ENCODE measurements around the gene LRRC23.

Gene LRRC23

GRCh38 chr12:6904280-6905276 is at the start of gene LRRC23:
Gene LRRC23, plus strand, starts transcription at chr12:6904822. Its CDS starts 812 bp downstream, at chr12:6905634.
- CTCF ChIA-PET = interaction anchor here (1.1 to 1.5 kb wide), 3 partner anchors 13 to 35 kb away, joined by 3 to 8 read pairs (median 6); no protein-coding TSS in a partner anchor
- peak; percentile 89 for DNase-seq (ENCODE audit: extremely low spot score)

GRCh38 chr12:6855322-6855721 is 49.3 kb upstream of the LRRC23 start:
- ChIA-PET CTCF (interaction anchor here (0.6 to 0.9 kb wide), 2 partner anchors 14 to 17 kb away, joined by 3 to 4 read pairs; partner anchors contain the start of gene SPSB2), POLR2A (interaction anchor here (5.5 kb wide), 1 partner anchor 13 kb away, joined by 214 read pairs; the partner anchor contains the start of genes SPSB2 and TPI1)
- TF ChIP-seq L3MBTL2 (conservative IDR thresholded peaks at IDR 0.05) = no peak
- TF ChIP-seq FOXM1 (IDR thresholded peaks at IDR 0.05; ENCODE audit: borderline replicate concordance) = no peak
- TF ChIP-seq PKNOX1 (IDR thresholded peaks at IDR 0.05) = no peak
- TF ChIP-seq NFRKB (IDR thresholded peaks at IDR 0.05) = no peak
- TF ChIP-seq CTBP1 (IDR thresholded peaks at IDR 0.05; ENCODE audit: borderline replicate concordance) = no peak
- TF ChIP-seq FOXA1 (IDR thresholded peaks at IDR 0.05) = no peak
- TF ChIP-seq ARNT (IDR thresholded peaks at IDR 0.05) = no peak
- DNase-seq (ENCODE audit: extremely low spot score) = no peak

More at GRCh38 chr12:6904280-6905276, at the start of gene LRRC23:
- POLR2A ChIA-PET = interaction anchor here (0.9 to 4.6 kb wide), 11 partner anchors 10 to 181 kb away, joined by 3 to 34 read pairs (median 5); partner anchors contain the start of genes C12orf57, CDCA3, COPS7A and ENO2
- TF ChIP-seq LEF1 (IDR thresholded peaks at IDR 0.05; ENCODE audit: borderline replicate concordance) = no peak

GRCh38 chr12:6858799-6859198 is 45.8 kb upstream of the LRRC23 start:
- POLR2A ChIA-PET = no interaction called here
- DNase-seq (ENCODE audit: extremely low spot score) = no peak
- TF ChIP-seq PKNOX1 (IDR thresholded peaks at IDR 0.05) (no peak), FOXK2 (IDR thresholded peaks at IDR 0.05) (no peak), ZNF384 (IDR thresholded peaks at IDR 0.05) (no peak), LEF1 (IDR thresholded peaks at IDR 0.05; ENCODE audit: borderline replicate concordance) (no peak), L3MBTL2 (conservative IDR thresholded peaks at IDR 0.05) (no peak), FOXM1 (IDR thresholded peaks at IDR 0.05; ENCODE audit: borderline replicate concordance) (no peak), ARNT (IDR thresholded peaks at IDR 0.05) (no peak), BHLHE40 (IDR thresholded peaks at IDR 0.05; ENCODE audit: borderline replicate concordance) (no peak), CTBP1 (IDR thresholded peaks at IDR 0.05; ENCODE audit: borderline replicate concordance) (no peak), SP1 (IDR thresholded peaks at IDR 0.05) (no peak), ELF4 (IDR thresholded peaks at IDR 0.05) (no peak), FOXA1 (IDR thresholded peaks at IDR 0.05) (no peak), SUZ12 (IDR thresholded peaks at IDR 0.05) (no peak), NFRKB (IDR thresholded peaks at IDR 0.05) (no peak), TARDBP (IDR thresholded peaks at IDR 0.05) (no peak), HDGF (IDR thresholded peaks at IDR 0.05; ENCODE audit: borderline replicate concordance) (no peak)
- CTCF ChIA-PET = no interaction called here

GRCh38 chr12:6860116-6860515 is 44.5 kb upstream of the LRRC23 start:
- DNase-seq (ENCODE audit: extremely low spot score) = no peak
- CTCF ChIA-PET = no interaction called here
- POLR2A ChIA-PET = interaction anchor here (0.7 kb wide), 1 partner anchor 9 kb away, joined by 3 read pairs; no protein-coding TSS in a partner anchor
- no peak for TF ChIP-seq CTBP1 (IDR thresholded peaks at IDR 0.05; ENCODE audit: borderline replicate concordance)
- TF ChIP-seq FOXK2 (IDR thresholded peaks at IDR 0.05) = no peak
- no peak for TF ChIP-seq FOXM1 (IDR thresholded peaks at IDR 0.05; ENCODE audit: borderline replicate concordance)
- TF ChIP-seq ZNF384 (IDR thresholded peaks at IDR 0.05) = no peak
- TF ChIP-seq BHLHE40 (IDR thresholded peaks at IDR 0.05; ENCODE audit: borderline replicate concordance) = no peak
- TF ChIP-seq NFRKB (IDR thresholded peaks at IDR 0.05) = no peak
- no peak for TF ChIP-seq LEF1 (IDR thresholded peaks at IDR 0.05; ENCODE audit: borderline replicate concordance)
- no peak for TF ChIP-seq L3MBTL2 (conservative IDR thresholded peaks at IDR 0.05)
- no peak for TF ChIP-seq ARNT (IDR thresholded peaks at IDR 0.05)
- no peak for TF ChIP-seq HDGF (IDR thresholded peaks at IDR 0.05; ENCODE audit: borderline replicate concordance)
- TF ChIP-seq ELF4 (IDR thresholded peaks at IDR 0.05) = no peak
- TF ChIP-seq SUZ12 (IDR thresholded peaks at IDR 0.05) = no peak

- DNase-seq (ENCODE audit: extremely low spot score) = no peak
- CTCF ChIA-PET = interaction anchor here (0.9 kb wide), 1 partner anchor 30 kb away, joined by 3 read pairs; no protein-coding TSS in a partner anchor
- no peak for TF ChIP-seq SP1 (IDR thresholded peaks at IDR 0.05)
- TF ChIP-seq BHLHE40 (IDR thresholded peaks at IDR 0.05; ENCODE audit: borderline replicate concordance) = no peak
- TF ChIP-seq TARDBP (IDR thresholded peaks at IDR 0.05) = no peak
- TF ChIP-seq ARNT (IDR thresholded peaks at IDR 0.05) = no peak
- TF ChIP-seq LEF1 (IDR thresholded peaks at IDR 0.05; ENCODE audit: borderline replicate concordance) = no peak
- POLR2A ChIA-PET = interaction anchor here (0.9 to 2.0 kb wide), 3 partner anchors 8 to 9 kb away, joined by 3 to 11 read pairs (median 3); partner anchors contain the start of genes CDCA3 and USP5
Measured at GRCh38 chr12:6860942-6861341, 43.7 kb upstream of the LRRC23 start.

- DNase-seq (ENCODE audit: extremely low spot score) = no peak
- ChIA-PET CTCF (interaction anchor here (0.9 kb wide), 1 partner anchor 30 kb away, joined by 3 read pairs; no protein-coding TSS in a partner anchor), POLR2A (interaction anchor here (0.8 to 2.0 kb wide), 4 partner anchors 8 to 137 kb away, joined by 3 to 11 read pairs (median 3); partner anchors contain the start of genes CDCA3, COPS7A and USP5)
- TF ChIP-seq L3MBTL2 (conservative IDR thresholded peaks at IDR 0.05) (no peak), SUZ12 (IDR thresholded peaks at IDR 0.05) (no peak), ARNT (IDR thresholded peaks at IDR 0.05) (no peak), ZNF384 (IDR thresholded peaks at IDR 0.05) (no peak), BHLHE40 (IDR thresholded peaks at IDR 0.05; ENCODE audit: borderline replicate concordance) (no peak), FOXK2 (IDR thresholded peaks at IDR 0.05) (no peak), HDGF (IDR thresholded peaks at IDR 0.05; ENCODE audit: borderline replicate concordance) (no peak), FOXA1 (IDR thresholded peaks at IDR 0.05) (no peak), FOXM1 (IDR thresholded peaks at IDR 0.05; ENCODE audit: borderline replicate concordance) (no peak), TARDBP (IDR thresholded peaks at IDR 0.05) (no peak), PKNOX1 (IDR thresholded peaks at IDR 0.05) (no peak)
Measured at GRCh38 chr12:6861391-6861790, 43.2 kb upstream of the LRRC23 start.
